ENCODE measurements around the gene ZNF541. TPM values are rescaled to one million over a fixed set of nuclear protein-coding genes. Genes with fewer than 3 reads are reported as not detected.

The ZNF541 gene
- polyA plus RNA-seq, 3 donors = not detected

DNA sequence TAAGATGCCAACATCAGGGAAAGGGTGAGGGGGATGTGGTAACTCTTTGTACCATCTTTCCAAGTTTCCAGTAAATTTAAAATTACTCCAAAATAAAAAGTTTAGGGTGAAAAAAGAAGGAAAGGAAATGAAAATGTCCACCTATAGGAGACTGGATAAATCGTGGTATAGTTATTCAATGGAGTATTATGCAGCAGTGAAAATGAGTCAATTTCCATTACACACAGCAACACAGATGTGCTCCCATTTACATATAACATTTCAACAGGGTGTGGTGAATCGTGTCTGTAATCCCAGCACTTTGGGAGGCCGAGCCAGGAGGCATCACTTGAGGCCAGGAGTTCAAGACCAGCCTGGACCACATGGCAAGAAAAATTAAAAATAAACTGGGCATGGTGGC is 7.4 kb upstream of the ZNF541 start:
- H3K27me3 Mint-ChIP-seq (ENCODE audit: low read depth in 3 of 3) = peaks cover 14 to 35% (median 18%) of the 10 kb centered on the region in 3 donors
- H3K9me3 Mint-ChIP-seq = peaks cover 0 to 10% (median 6%) of the 10 kb centered on the region in 7 donors
- no peak overlapping the region for H3K27ac Mint-ChIP-seq
- H3K27me3 ChIP-seq (ENCODE audit: control insufficient read depth in 2 of 2, insufficient read depth in 2 of 2, low read length in 2 of 2) = peaks cover 0 to 3% of the 10 kb centered on the region in 2 donors
- H3K4me2 ChIP-seq (replicated peaks; ENCODE audit: extremely low read depth, low read length, poor library complexity, severe bottlenecking) = no peak overlapping the region
- no peak overlapping the region for H3K4me3 Mint-ChIP-seq
- TF ChIP-seq, protein P1, sequence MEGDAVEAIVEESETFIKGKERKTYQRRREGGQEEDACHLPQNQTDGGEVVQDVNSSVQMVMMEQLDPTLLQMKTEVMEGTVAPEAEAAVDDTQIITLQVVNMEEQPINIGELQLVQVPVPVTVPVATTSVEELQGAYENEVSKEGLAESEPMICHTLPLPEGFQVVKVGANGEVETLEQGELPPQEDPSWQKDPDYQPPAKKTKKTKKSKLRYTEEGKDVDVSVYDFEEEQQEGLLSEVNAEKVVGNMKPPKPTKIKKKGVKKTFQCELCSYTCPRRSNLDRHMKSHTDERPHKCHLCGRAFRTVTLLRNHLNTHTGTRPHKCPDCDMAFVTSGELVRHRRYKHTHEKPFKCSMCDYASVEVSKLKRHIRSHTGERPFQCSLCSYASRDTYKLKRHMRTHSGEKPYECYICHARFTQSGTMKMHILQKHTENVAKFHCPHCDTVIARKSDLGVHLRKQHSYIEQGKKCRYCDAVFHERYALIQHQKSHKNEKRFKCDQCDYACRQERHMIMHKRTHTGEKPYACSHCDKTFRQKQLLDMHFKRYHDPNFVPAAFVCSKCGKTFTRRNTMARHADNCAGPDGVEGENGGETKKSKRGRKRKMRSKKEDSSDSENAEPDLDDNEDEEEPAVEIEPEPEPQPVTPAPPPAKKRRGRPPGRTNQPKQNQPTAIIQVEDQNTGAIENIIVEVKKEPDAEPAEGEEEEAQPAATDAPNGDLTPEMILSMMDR (IDR thresholded peaks at IDR 0.05) = no peak
- no peaks in the 10 kb centered on the region for H3K36me3 Mint-ChIP-seq
- no peaks in the 10 kb centered on the region for H3K4me1 ChIP-seq (ENCODE audit: control insufficient read depth in 1 of 2, insufficient read depth in 2 of 2, low read length in 2 of 2)
- intact Hi-C loops (cut with micrococcal nuclease) = no loop called here
- no peaks in the 10 kb centered on the region for H4K20me1 ChIP-seq (ENCODE audit: insufficient read depth, low read length)
- no peaks in the 10 kb centered on the region for H3K36me3 ChIP-seq (replicated peaks in 1 of 2; ENCODE audit: control insufficient read depth in 1 of 2, insufficient read depth in 2 of 2, low read length in 2 of 2)
- no peak overlapping the region for H3K27ac ChIP-seq (ENCODE audit: low read depth in 1 of 2, low read length in 2 of 2)
- no peak overlapping the region for H2AFZ ChIP-seq (ENCODE audit: insufficient read depth, low read depth, low read length, poor library complexity, severe bottlenecking)
- no peak for DNase-seq
- H3K9ac ChIP-seq (ENCODE audit: insufficient read depth, low read length, poor library complexity, severe bottlenecking) = no peak overlapping the region
- H3K4me1 Mint-ChIP-seq = peaks cover 6% of the 10 kb centered on the region
- no peaks in the 10 kb centered on the region for H3K79me2 ChIP-seq (ENCODE audit: insufficient read depth, low read length)
- H3K9me3 ChIP-seq (replicated peaks in 1 of 2; ENCODE audit: control insufficient read depth in 1 of 2, insufficient read depth in 1 of 2, low read length in 2 of 2) = peaks cover 0 to 6% of the 10 kb centered on the region in 2 donors
- 90% methylated on average over 2 of the region's 3 CpGs for WGBS (ENCODE audit: insufficient coverage)
- H3K4me3 ChIP-seq (replicated peaks in 1 of 3; ENCODE audit: low read depth in 2 of 3, low read length in 3 of 3) = no peak overlapping the region

DNA sequence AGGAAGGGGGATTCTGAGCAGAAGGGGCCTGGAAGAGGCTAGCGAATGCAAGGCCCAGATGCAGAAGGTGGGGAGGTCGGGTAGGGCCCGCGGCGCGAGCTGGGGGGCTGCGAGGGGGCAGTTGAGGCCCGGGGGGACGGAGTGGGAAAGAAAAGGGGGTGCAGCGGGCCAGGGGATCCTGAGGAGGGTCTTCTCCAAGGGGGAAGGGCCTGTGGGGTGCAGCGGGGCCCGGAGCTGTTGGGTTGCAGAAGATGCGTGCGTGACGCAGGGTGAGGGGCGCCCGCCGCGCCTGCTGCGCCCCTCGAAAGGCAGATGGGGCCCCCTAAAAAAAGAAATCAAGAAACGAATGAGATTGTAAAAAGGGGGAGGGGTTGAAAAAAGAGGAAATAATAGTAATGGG is 313 bp downstream of the ZNF541 start:
- 71% methylated on average over 20 of the region's 22 CpGs for WGBS (ENCODE audit: insufficient coverage)
- Histone ChIP-seq H3K27me3 (ENCODE audit: control insufficient read depth in 2 of 2, insufficient read depth in 2 of 2, low read length in 2 of 2) (peaks cover 3 to 23% of the 10 kb centered on the region in 2 donors), H3K4me2 (replicated peaks; ENCODE audit: extremely low read depth, low read length, poor library complexity, severe bottlenecking) (peak overlapping the region; percentile 68), H3K36me3 (replicated peaks in 1 of 2; ENCODE audit: control insufficient read depth in 1 of 2, insufficient read depth in 2 of 2, low read length in 2 of 2) (no peaks in the 10 kb centered on the region), H2AFZ (ENCODE audit: insufficient read depth, low read depth, low read length, poor library complexity, severe bottlenecking) (no peak overlapping the region), H3K9ac (ENCODE audit: insufficient read depth, low read length, poor library complexity, severe bottlenecking) (no peak overlapping the region), H3K9me3 (replicated peaks in 1 of 2; ENCODE audit: control insufficient read depth in 1 of 2, insufficient read depth in 1 of 2, low read length in 2 of 2) (no peaks in the 10 kb centered on the region), H3K4me3 (replicated peaks in 1 of 3; ENCODE audit: low read depth in 2 of 3, low read length in 3 of 3) (no peak overlapping the region), H3K79me2 (ENCODE audit: insufficient read depth, low read length) (no peaks in the 10 kb centered on the region), H3K4me1 (ENCODE audit: control insufficient read depth in 1 of 2, insufficient read depth in 2 of 2, low read length in 2 of 2) (peaks cover 5 to 7% of the 10 kb centered on the region in 2 donors), H3K27ac (ENCODE audit: low read depth in 1 of 2, low read length in 2 of 2) (no peak overlapping the region), H4K20me1 (ENCODE audit: insufficient read depth, low read length) (no peaks in the 10 kb centered on the region)
- Mint-ChIP-seq H3K27me3 (ENCODE audit: low read depth in 3 of 3) (peaks cover 31 to 44% (median 36%) of the 10 kb centered on the region in 3 donors), H3K36me3 (no peaks in the 10 kb centered on the region), H3K27ac (peak overlapping the region in 1 of 7 donors; percentile 25), H3K4me3 (peak overlapping the region; percentile 56 to 82), H3K9me3 (peaks cover 0 to 13% (median 3%) of the 10 kb centered on the region in 7 donors), H3K4me1 (peaks cover 8% of the 10 kb centered on the region)
- intact Hi-C loops (cut with micrococcal nuclease) = no loop called here
- no peak for DNase-seq
- TF ChIP-seq, protein P1 (IDR thresholded peaks at IDR 0.05) = no peak

Measured in CD14-positive monocyte (primary cell).